GM13976 (cell line): ENCODE data around the gene MAML2.

Experiments used
- DNase-seq: peaks from one replicate; pipeline ENCODE4 v3.0.0; 2012; ENCODE audit warnings: low spot score
- CTCF ChIP-seq: IDR thresholded peaks from 2 replicates; pipeline ENCODE4 v1.5.1; 2012; ENCODE audit warnings: borderline replicate concordance, mild to moderate bottlenecking; ENCODE audit not compliant: insufficient read depth; ENCODE audit errors: extremely low read depth, missing control alignments, control extremely low read depth
- in situ Hi-C: fragments of 300-500 bp; cut with MboI; formaldehyde crosslinking; loops from one replicate; pipeline ENCODE4 v1.12.0; 2022; ENCODE audit warnings: low sequenced_read_pairs, mixed read lengths, inconsistent platforms; ENCODE audit not compliant: unreplicated experiment

The MAML2 gene

GRCh38 chr11:96010683-96011082, 332.3 kb downstream of the MAML2 start:
- DNase-seq = no peak
- TF ChIP-seq CTCF = no peak
- in situ Hi-C loops = no loop called here

GRCh38 chr11:96008161-96008720, 334.8 kb downstream of the MAML2 start:
- no peak for DNase-seq
- TF ChIP-seq CTCF = no peak
- in situ Hi-C loops = no loop called here

- no peak for DNase-seq
- TF ChIP-seq CTCF = no peak
- in situ Hi-C loops = no loop called here
Measured at GRCh38 chr11:96006037-96006436, 337.0 kb downstream of the MAML2 start.

GRCh38 chr11:96004862-96005261, 338.1 kb downstream of the MAML2 start:
- TF ChIP-seq CTCF = no peak
- in situ Hi-C loops = no loop called here
- DNase-seq = no peak

GRCh38 chr11:96002754-96003290, 340.2 kb downstream of the MAML2 start:
- in situ Hi-C loops = no loop called here
- no peak for DNase-seq

GRCh38 chr11:96002339-96002738, 340.7 kb downstream of the MAML2 start:
- no peak for DNase-seq
- no peak for TF ChIP-seq CTCF
- in situ Hi-C loops = no loop called here

More at GRCh38 chr11:96002754-96003290, 340.2 kb downstream of the MAML2 start:
- no peak for TF ChIP-seq CTCF
